GM21360 (cell line): ENCODE measurements around the gene PDLIM7.

Source experiments
- ATAC-seq: cut with Tn5 transposase; IDR thresholded peaks from one replicate; pipeline ENCODE4 v1.9.1; 2021; ENCODE audit warnings: mild to moderate bottlenecking, moderate library complexity; ENCODE audit not compliant: unreplicated experiment

Gene PDLIM7

GRCh38 chr5:177458912-177459350 is 38.5 kb downstream of the PDLIM7 start:
- ATAC-seq, result no peak

- ATAC-seq, result no peak
These were observed 39.3 kb downstream of the PDLIM7 start for GRCh38 chr5:177457852-177458681.

GRCh38 chr5:177456976-177457851 is 40.2 kb downstream of the PDLIM7 start:
- ATAC-seq, result peak; percentile 40

GRCh38 chr5:177456591-177456964 is 40.8 kb downstream of the PDLIM7 start:
- ATAC-seq, result no peak

GRCh38 chr5:177455661-177456590 is 41.5 kb downstream of the PDLIM7 start:
- peak; percentile 4 for ATAC-seq

GRCh38 chr5:177455036-177455660 is 42.3 kb downstream of the PDLIM7 start:
- ATAC-seq, result peak; percentile 44

- peak; percentile 42 for ATAC-seq
These were observed 42.9 kb downstream of the PDLIM7 start for GRCh38 chr5:177454397-177455035.

GRCh38 chr5:177453852-177454396 is 43.5 kb downstream of the PDLIM7 start:
- peak; percentile 4 for ATAC-seq

GRCh38 chr5:177452688-177453638 is 44.4 kb downstream of the PDLIM7 start:
- no peak for ATAC-seq

GRCh38 chr5:177450667-177451424 is 46.6 kb downstream of the PDLIM7 start:
- no peak for ATAC-seq

- ATAC-seq, result no peak
These were observed 48.0 kb downstream of the PDLIM7 start for GRCh38 chr5:177449140-177450061.

GRCh38 chr5:177448244-177448950 is 49.0 kb downstream of the PDLIM7 start:
- no peak for ATAC-seq

GRCh38 chr5:177447611-177448243 is 49.7 kb downstream of the PDLIM7 start:
- no peak for ATAC-seq

- ATAC-seq, result peak; percentile 24
These were observed 50.3 kb downstream of the PDLIM7 start for GRCh38 chr5:177447066-177447610.
